ENCODE data around the gene KRT77. TPM values are rescaled to one million over a fixed set of nuclear protein-coding genes. Genes with fewer than 3 reads are reported as not detected.

Gene KRT77
- total and polyA plus RNA-seq, 7 experiments from 2014 or later = 0.08 to 0.13 (median 0.10) TPM; not detected in 3

DNA sequence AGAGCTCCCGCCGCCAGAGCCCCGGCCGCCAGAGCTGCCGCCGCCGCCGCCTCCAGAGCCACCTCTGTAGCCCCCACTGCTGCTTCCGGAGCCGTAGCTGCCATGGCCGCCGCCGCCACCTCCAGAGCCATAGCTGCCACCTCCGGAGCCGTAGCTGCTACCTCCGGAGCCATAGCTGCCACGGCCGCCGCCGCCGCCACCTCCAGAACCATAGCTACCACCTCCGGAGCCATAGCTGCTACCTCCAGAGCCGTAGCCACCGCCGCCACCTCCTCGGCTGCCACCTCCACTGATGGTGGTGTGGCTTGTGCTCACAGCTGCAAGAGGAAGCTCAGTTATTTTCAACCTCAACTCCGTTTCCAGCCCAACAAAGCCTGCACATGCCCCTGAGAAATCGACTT lies 28.0 kb downstream of the KRT77 start:
- ChIA-PET POLR2A (interaction anchor here (0.8 to 1.6 kb wide), 6 partner anchors 10 to 65 kb away, joined by 3 to 4 read pairs (median 4); no protein-coding TSS in a partner anchor), CTCF (interaction anchor here (0.9 to 1.6 kb wide), 3 partner anchors 65 to 204 kb away, joined by 3 read pairs; no protein-coding TSS in a partner anchor)
- peak overlapping the region in 1 of 10 donors; percentile 38 for H3K4me3 Mint-ChIP-seq
- Histone ChIP-seq H3K4me1 (ENCODE audit: control insufficient read depth in 2 of 2, insufficient read depth in 2 of 2, low read length in 2 of 2) (no peaks in the 10 kb centered on the region), H3K4me3 (ENCODE audit: low read length) (no peak overlapping the region), H3K36me3 (ENCODE audit: control insufficient read depth in 2 of 3, insufficient read depth in 3 of 3, low read length in 3 of 3) (no peaks in the 10 kb centered on the region), H3K27me3 (ENCODE audit: control insufficient read depth in 2 of 2, insufficient read depth in 2 of 2, low read length in 2 of 2) (peaks cover 0 to 4% of the 10 kb centered on the region in 2 donors), H3K9me3 (ENCODE audit: control insufficient read depth in 2 of 3, low read length in 3 of 3) (no peaks in the 10 kb centered on the region), H3K27ac (ENCODE audit: low read depth, low read length) (no peak overlapping the region)
- no peaks in the 10 kb centered on the region for H3K9me3 Mint-ChIP-seq
- H3K36me3 Mint-ChIP-seq = peaks cover 0 to 4% (median 0%) of the 10 kb centered on the region in 5 donors
- intact Hi-C loops (cut with micrococcal nuclease) = no loop called here
- peaks cover 2 to 57% (median 39%) of the 10 kb centered on the region in 7 donors for H3K4me1 Mint-ChIP-seq
- ATAC-seq = no peak
- H3K27me3 Mint-ChIP-seq = peaks cover 0 to 23% (median 0%) of the 10 kb centered on the region in 5 donors
- H3K27ac Mint-ChIP-seq = peak overlapping the region in 4 of 9 donors; percentile 12 to 70 (median 38)
- no peak for DNase-seq

GRCh38 chr12:52674433-52674775 lies 28.9 kb downstream of the KRT77 start:
- Histone ChIP-seq H3K9me3 (ENCODE audit: control insufficient read depth in 2 of 3, low read length in 3 of 3) (no peaks in the 10 kb centered on the region), H3K27me3 (ENCODE audit: control insufficient read depth in 2 of 2, insufficient read depth in 2 of 2, low read length in 2 of 2) (peaks cover 0 to 4% of the 10 kb centered on the region in 2 donors), H3K36me3 (ENCODE audit: control insufficient read depth in 2 of 3, insufficient read depth in 3 of 3, low read length in 3 of 3) (no peaks in the 10 kb centered on the region), H3K4me1 (ENCODE audit: control insufficient read depth in 2 of 2, insufficient read depth in 2 of 2, low read length in 2 of 2) (no peaks in the 10 kb centered on the region), H3K4me3 (ENCODE audit: low read length) (no peak overlapping the region), H3K27ac (ENCODE audit: low read depth, low read length) (no peak overlapping the region)
- Mint-ChIP-seq H3K4me1 (peaks cover 2 to 48% (median 35%) of the 10 kb centered on the region in 7 donors), H3K36me3 (peaks cover 0 to 4% (median 0%) of the 10 kb centered on the region in 5 donors), H3K9me3 (no peaks in the 10 kb centered on the region), H3K27me3 (peaks cover 0 to 21% (median 0%) of the 10 kb centered on the region in 5 donors), H3K4me3 (peak overlapping the region in 1 of 10 donors; percentile 4), H3K27ac (peak overlapping the region in 3 of 9 donors; percentile 7 to 76 (median 70))
- CTCF ChIA-PET = interaction anchor here (1.0 to 1.6 kb wide), 2 partner anchors 64 to 88 kb away, joined by 3 read pairs; no protein-coding TSS in a partner anchor
- DNase-seq = no peak
- intact Hi-C loops (cut with micrococcal nuclease) = no loop called here
- POLR2A ChIA-PET = interaction anchor here (0.8 to 1.3 kb wide), 3 partner anchors 16 to 64 kb away, joined by 3 to 4 read pairs (median 3); no protein-coding TSS in a partner anchor
- no peak for ATAC-seq

DNA sequence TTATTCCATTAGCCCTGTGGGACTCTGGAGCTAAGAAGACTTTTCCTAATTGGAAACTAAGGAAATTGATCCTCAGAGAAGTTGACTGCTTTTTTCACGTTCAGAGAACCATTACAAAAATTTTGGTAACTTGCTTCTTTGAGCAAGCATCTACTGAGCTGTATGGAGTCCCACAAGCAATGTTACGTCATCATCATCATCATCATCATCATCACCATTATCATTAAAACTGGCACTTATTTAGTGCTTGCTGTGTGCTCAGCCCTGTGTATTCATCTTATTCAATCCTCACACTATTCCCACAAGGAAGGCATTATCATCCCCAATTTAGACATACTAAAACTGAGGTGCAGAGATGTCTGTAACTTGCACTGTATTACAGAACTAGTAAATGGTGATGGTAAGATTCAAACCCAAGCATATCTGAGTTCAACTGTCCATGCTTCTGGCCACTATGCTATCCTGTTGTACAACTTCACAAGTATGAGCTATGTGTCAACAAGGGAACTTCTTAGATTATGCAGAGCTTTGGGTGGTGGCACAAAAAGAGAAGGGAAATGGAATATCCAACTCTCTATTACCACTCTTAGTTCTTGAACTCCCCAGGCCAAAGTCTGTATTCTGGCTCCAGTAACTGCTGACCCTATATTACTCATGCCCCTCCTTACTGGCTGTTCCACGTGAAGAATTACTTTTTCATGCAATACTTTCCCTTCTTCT lies 29.5 kb downstream of the KRT77 start:
- Histone ChIP-seq H3K4me1 (ENCODE audit: control insufficient read depth in 2 of 2, insufficient read depth in 2 of 2, low read length in 2 of 2) (no peaks in the 10 kb centered on the region), H3K4me3 (ENCODE audit: low read length) (no peak overlapping the region), H3K36me3 (ENCODE audit: control insufficient read depth in 2 of 3, insufficient read depth in 3 of 3, low read length in 3 of 3) (no peaks in the 10 kb centered on the region), H3K27ac (ENCODE audit: low read depth, low read length) (no peak overlapping the region), H3K27me3 (ENCODE audit: control insufficient read depth in 2 of 2, insufficient read depth in 2 of 2, low read length in 2 of 2) (peaks cover 0 to 4% of the 10 kb centered on the region in 2 donors), H3K9me3 (ENCODE audit: control insufficient read depth in 2 of 3, low read length in 3 of 3) (no peaks in the 10 kb centered on the region)
- Mint-ChIP-seq H3K27ac (peak overlapping the region in 2 of 9 donors; percentile 7 to 70), H3K27me3 (peaks cover 0 to 20% (median 0%) of the 10 kb centered on the region in 5 donors), H3K4me3 (no peak overlapping the region), H3K4me1 (peaks cover 2 to 45% (median 35%) of the 10 kb centered on the region in 7 donors), H3K9me3 (no peaks in the 10 kb centered on the region), H3K36me3 (peaks cover 0 to 4% (median 0%) of the 10 kb centered on the region in 5 donors)
- ATAC-seq (no peak), DNase-seq (no peak)
- POLR2A ChIA-PET = interaction anchor here (0.6 to 2.9 kb wide), 7 partner anchors 7 to 63 kb away, joined by 3 to 12 read pairs (median 4); partner anchors contain the start of gene KRT2
- CTCF ChIA-PET = interaction anchor here (1.0 to 1.6 kb wide), 2 partner anchors 32 to 63 kb away, joined by 3 read pairs; no protein-coding TSS in a partner anchor
- intact Hi-C loops (cut with micrococcal nuclease) = no loop called here

GRCh38 chr12:52673217-52673616 lies 30.1 kb downstream of the KRT77 start:
- intact Hi-C loops (cut with micrococcal nuclease) = no loop called here
- Mint-ChIP-seq H3K36me3 (peaks cover 0 to 4% (median 0%) of the 10 kb centered on the region in 5 donors), H3K4me3 (no peak overlapping the region), H3K4me1 (peaks cover 2 to 45% (median 37%) of the 10 kb centered on the region in 7 donors), H3K9me3 (no peaks in the 10 kb centered on the region), H3K27me3 (peaks cover 0 to 21% (median 0%) of the 10 kb centered on the region in 5 donors), H3K27ac (no peak overlapping the region)
- CTCF ChIA-PET = interaction anchor here (1.0 kb wide), 1 partner anchor 31 kb away, joined by 3 read pairs; no protein-coding TSS in a partner anchor
- H3K9me3 ChIP-seq (ENCODE audit: control insufficient read depth in 2 of 3, low read length in 3 of 3) = no peaks in the 10 kb centered on the region
- H3K27me3 ChIP-seq (ENCODE audit: control insufficient read depth in 2 of 2, insufficient read depth in 2 of 2, low read length in 2 of 2) = no peaks in the 10 kb centered on the region
- POLR2A ChIA-PET = interaction anchor here (0.8 to 2.9 kb wide), 7 partner anchors 8 to 56 kb away, joined by 3 to 12 read pairs (median 4); no protein-coding TSS in a partner anchor
- H3K4me1 ChIP-seq (ENCODE audit: control insufficient read depth in 2 of 2, insufficient read depth in 2 of 2, low read length in 2 of 2) = no peaks in the 10 kb centered on the region
- DNase-seq = no peak
- no peak overlapping the region for H3K4me3 ChIP-seq (ENCODE audit: low read length)
- ATAC-seq = no peak
- H3K36me3 ChIP-seq (ENCODE audit: control insufficient read depth in 2 of 3, insufficient read depth in 3 of 3, low read length in 3 of 3) = no peaks in the 10 kb centered on the region
- H3K27ac ChIP-seq (ENCODE audit: low read depth, low read length) = no peak overlapping the region

GRCh38 chr12:52672321-52672933 lies 30.9 kb downstream of the KRT77 start:
- no peak overlapping the region for H3K27ac ChIP-seq (ENCODE audit: low read depth, low read length)
- DNase-seq (no peak), ATAC-seq (no peak)
- no peaks in the 10 kb centered on the region for H3K4me1 ChIP-seq (ENCODE audit: control insufficient read depth in 2 of 2, insufficient read depth in 2 of 2, low read length in 2 of 2)
- intact Hi-C loops (cut with micrococcal nuclease) = no loop called here
- POLR2A ChIA-PET = interaction anchor here (0.8 to 2.9 kb wide), 7 partner anchors 9 to 55 kb away, joined by 3 to 12 read pairs (median 4); no protein-coding TSS in a partner anchor
- H3K36me3 ChIP-seq (ENCODE audit: control insufficient read depth in 2 of 3, insufficient read depth in 3 of 3, low read length in 3 of 3) = no peaks in the 10 kb centered on the region
- H3K4me3 Mint-ChIP-seq = no peak overlapping the region
- H3K36me3 Mint-ChIP-seq = peaks cover 0 to 4% (median 0%) of the 10 kb centered on the region in 5 donors
- no peaks in the 10 kb centered on the region for H3K9me3 Mint-ChIP-seq
- no peaks in the 10 kb centered on the region for H3K27me3 ChIP-seq (ENCODE audit: control insufficient read depth in 2 of 2, insufficient read depth in 2 of 2, low read length in 2 of 2)
- no peaks in the 10 kb centered on the region for H3K9me3 ChIP-seq (ENCODE audit: control insufficient read depth in 2 of 3, low read length in 3 of 3)
- H3K4me1 Mint-ChIP-seq = peaks cover 2 to 43% (median 34%) of the 10 kb centered on the region in 7 donors
- CTCF ChIA-PET = no interaction called here
- no peak overlapping the region for H3K4me3 ChIP-seq (ENCODE audit: low read length)
- H3K27me3 Mint-ChIP-seq = peaks cover 0 to 17% (median 0%) of the 10 kb centered on the region in 5 donors
- no peak overlapping the region for H3K27ac Mint-ChIP-seq

DNA sequence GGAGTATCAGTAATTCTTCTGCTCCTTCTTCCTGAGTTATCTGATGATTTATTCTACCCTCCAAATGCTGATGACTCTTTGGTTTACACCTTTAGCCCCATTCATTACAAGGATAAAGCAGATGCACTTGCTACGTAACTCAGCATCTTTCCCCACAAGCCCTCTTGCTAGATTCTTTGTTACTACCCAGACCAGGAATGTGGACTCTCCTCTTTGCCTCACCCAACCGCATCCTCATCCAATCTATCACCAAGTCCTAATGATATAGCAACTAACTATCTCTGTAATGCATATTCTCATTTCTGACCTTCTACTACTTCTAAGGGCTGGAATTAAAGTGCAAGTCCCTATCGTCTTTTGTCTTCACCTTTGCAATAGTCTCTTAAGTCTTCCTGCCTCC lies 32.4 kb downstream of the KRT77 start:
- H3K27me3 ChIP-seq (ENCODE audit: control insufficient read depth in 2 of 2, insufficient read depth in 2 of 2, low read length in 2 of 2) = no peaks in the 10 kb centered on the region
- H3K36me3 ChIP-seq (ENCODE audit: control insufficient read depth in 2 of 3, insufficient read depth in 3 of 3, low read length in 3 of 3) = no peaks in the 10 kb centered on the region
- H3K9me3 ChIP-seq (ENCODE audit: control insufficient read depth in 2 of 3, low read length in 3 of 3) = no peaks in the 10 kb centered on the region
- intact Hi-C loops (cut with micrococcal nuclease) = no loop called here
- Mint-ChIP-seq H3K27me3 (peaks cover 0 to 22% (median 0%) of the 10 kb centered on the region in 5 donors), H3K4me3 (no peak overlapping the region), H3K9me3 (no peaks in the 10 kb centered on the region), H3K4me1 (peaks cover 0 to 32% (median 22%) of the 10 kb centered on the region in 7 donors), H3K27ac (no peak overlapping the region), H3K36me3 (no peaks in the 10 kb centered on the region)
- H3K4me1 ChIP-seq (ENCODE audit: control insufficient read depth in 2 of 2, insufficient read depth in 2 of 2, low read length in 2 of 2) = no peaks in the 10 kb centered on the region
- DNase-seq (no peak), ATAC-seq (no peak)
- no peak overlapping the region for H3K4me3 ChIP-seq (ENCODE audit: low read length)
- ChIA-PET POLR2A (no interaction called here), CTCF (no interaction called here)
- H3K27ac ChIP-seq (ENCODE audit: low read depth, low read length) = no peak overlapping the region
